ENCODE data around the gene UNK. TPM values are rescaled to one million over a fixed set of nuclear protein-coding genes. Genes with fewer than 3 reads are reported as not detected.

Gene UNK, protein sequence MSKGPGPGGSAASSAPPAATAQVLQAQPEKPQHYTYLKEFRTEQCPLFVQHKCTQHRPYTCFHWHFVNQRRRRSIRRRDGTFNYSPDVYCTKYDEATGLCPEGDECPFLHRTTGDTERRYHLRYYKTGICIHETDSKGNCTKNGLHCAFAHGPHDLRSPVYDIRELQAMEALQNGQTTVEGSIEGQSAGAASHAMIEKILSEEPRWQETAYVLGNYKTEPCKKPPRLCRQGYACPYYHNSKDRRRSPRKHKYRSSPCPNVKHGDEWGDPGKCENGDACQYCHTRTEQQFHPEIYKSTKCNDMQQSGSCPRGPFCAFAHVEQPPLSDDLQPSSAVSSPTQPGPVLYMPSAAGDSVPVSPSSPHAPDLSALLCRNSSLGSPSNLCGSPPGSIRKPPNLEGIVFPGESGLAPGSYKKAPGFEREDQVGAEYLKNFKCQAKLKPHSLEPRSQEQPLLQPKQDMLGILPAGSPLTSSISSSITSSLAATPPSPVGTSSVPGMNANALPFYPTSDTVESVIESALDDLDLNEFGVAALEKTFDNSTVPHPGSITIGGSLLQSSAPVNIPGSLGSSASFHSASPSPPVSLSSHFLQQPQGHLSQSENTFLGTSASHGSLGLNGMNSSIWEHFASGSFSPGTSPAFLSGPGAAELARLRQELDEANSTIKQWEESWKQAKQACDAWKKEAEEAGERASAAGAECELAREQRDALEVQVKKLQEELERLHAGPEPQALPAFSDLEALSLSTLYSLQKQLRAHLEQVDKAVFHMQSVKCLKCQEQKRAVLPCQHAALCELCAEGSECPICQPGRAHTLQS
- 10 to 100 TPM; 19.1 to 21.4 TPM for total RNA-seq

DNA sequence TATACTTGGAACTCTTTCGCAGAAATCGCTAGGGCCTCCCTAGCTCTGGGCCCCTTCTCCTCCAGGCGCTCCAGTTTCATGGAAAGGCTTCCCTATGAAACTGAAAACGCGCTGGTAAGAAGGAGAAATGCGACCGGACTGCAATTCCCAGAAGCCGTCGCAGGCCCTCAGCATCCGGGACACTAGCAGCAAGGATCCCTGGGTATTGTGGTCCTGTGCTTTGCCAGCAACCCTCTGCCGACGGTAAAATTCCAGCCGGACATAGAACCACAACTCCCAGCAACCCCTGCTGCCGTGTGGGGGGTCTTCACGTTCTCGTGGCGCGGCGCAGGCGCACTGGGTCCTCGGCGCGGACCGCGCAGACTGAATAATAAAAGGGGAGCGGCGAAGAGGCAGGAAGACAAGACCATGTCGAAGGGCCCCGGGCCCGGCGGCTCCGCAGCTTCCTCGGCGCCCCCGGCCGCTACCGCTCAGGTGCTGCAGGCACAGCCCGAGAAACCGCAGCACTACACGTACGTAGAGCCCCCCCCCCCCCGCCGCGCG, at the start of gene UNK:
TSS of gene UNK (plus strand) at position 334 of the 543 bp plus-strand sequence. CDS start at position 409, 75 bp downstream.
- CTCF ChIA-PET = interaction anchor here (1.3 to 2.7 kb wide), 3 partner anchors 20 to 42 kb away, joined by 3 to 17 read pairs (median 7); partner anchors contain the start of gene GALK1
- Mint-ChIP-seq H3K4me1 (ENCODE audit: low read depth) (peaks cover 51% of the 10 kb centered on the region), H3K27ac (peak within 1 kb of the TSS; percentile 100), H3K4me3 (peak within 1 kb of the TSS; percentile 90), H3K27me3 (ENCODE audit: low read depth) (peaks cover 2% of the 10 kb centered on the region), H3K36me3 (ENCODE audit: low read depth) (peaks cover 3% of the 10 kb centered on the region), H3K9me3 (no peaks in the 10 kb centered on the region)
- intact Hi-C loops (cut with micrococcal nuclease) = loop anchor here (1.0 to 10.0 kb wide), 13 partner anchors 8 to 730 kb away; partner anchors contain the start of genes ACOX1, GGA3, MRPS7 and RECQL5
- DNase-seq = peak; percentile 98

DNA sequence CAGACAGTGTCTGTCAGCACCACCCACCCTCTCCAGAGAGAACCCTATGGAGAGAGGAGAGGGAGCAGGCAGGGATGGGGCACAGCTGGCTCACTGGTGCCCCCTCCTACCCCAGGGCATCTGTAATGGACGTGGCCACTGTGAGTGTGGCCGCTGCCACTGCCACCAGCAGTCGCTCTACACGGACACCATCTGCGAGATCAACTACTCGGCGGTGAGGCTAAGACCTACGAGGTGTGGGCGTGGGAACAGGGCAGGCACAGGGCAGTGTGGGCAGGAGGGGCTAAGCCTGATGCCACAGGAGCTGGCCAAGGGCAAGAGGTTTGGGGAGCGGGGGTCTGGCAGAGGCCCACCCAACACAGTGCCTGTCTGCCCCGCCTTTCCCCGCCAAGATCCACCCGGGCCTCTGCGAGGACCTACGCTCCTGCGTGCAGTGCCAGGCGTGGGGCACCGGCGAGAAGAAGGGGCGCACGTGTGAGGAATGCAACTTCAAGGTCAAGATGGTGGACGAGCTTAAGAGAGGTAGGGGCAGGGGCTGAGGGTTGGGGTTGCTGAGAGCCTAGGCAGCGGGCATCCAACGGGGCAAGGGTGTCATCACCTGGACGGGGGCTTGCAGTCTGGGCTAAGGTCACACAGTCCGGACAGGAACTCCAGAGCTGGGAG, 48.3 kb upstream of the UNK start:
- Mint-ChIP-seq H3K27ac (no peak overlapping the region), H3K4me3 (no peak overlapping the region), H3K4me1 (ENCODE audit: low read depth) (peaks cover 3% of the 10 kb centered on the region), H3K9me3 (no peaks in the 10 kb centered on the region), H3K27me3 (ENCODE audit: low read depth) (no peaks in the 10 kb centered on the region), H3K36me3 (ENCODE audit: low read depth) (no peaks in the 10 kb centered on the region)
- intact Hi-C loops (cut with micrococcal nuclease) = no loop called here
- no peak for DNase-seq
- CTCF ChIA-PET = interaction anchor here (0.8 to 1.0 kb wide), 2 partner anchors 9 to 12 kb away, joined by 3 to 5 read pairs; no protein-coding TSS in a partner anchor

DNA sequence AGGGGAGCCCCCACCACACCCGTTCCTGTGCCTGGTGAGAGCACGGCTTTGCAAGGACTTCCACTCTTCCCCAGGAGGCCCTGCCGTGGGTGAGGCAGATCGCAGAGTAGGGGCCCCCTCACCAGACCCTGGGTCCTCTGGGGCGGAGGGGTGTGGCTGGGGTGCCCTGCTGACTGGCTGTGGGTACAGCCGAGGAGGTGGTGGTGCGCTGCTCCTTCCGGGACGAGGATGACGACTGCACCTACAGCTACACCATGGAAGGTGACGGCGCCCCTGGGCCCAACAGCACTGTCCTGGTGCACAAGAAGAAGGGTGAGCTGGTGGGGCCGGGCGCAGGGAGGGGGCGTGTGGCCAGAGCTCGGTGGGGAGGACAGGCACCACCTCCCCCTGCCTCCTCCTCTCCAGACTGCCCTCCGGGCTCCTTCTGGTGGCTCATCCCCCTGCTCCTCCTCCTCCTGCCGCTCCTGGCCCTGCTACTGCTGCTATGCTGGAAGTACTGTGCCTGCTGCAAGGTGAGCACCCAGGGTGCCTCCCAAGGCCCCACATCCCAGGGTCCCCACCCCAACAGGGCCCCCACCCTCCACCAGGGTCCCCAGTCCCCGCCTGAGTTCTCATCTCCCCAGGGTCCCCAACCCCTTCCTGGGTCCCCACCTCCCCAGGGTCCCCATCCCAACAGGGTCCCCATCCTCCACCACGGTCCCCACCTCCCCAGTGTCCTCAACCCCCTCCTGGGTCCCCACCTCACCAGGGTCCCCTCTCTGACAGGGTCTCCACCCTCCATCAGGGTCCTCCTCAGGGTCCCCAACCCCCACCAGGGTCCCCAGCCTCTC, 47.3 kb upstream of the UNK start:
- no peaks in the 10 kb centered on the region for H3K36me3 Mint-ChIP-seq (ENCODE audit: low read depth)
- DNase-seq = no peak
- no peaks in the 10 kb centered on the region for H3K27me3 Mint-ChIP-seq (ENCODE audit: low read depth)
- H3K4me3 Mint-ChIP-seq = no peak overlapping the region
- CTCF ChIA-PET = interaction anchor here (0.8 to 2.7 kb wide), 6 partner anchors 8 to 136 kb away, joined by 3 to 25 read pairs (median 6); partner anchors contain the start of gene SMIM5
- H3K9me3 Mint-ChIP-seq = no peaks in the 10 kb centered on the region
- no peak overlapping the region for H3K27ac Mint-ChIP-seq
- intact Hi-C loops (cut with micrococcal nuclease) = no loop called here
- peaks cover 3% of the 10 kb centered on the region for H3K4me1 Mint-ChIP-seq (ENCODE audit: low read depth)

DNA sequence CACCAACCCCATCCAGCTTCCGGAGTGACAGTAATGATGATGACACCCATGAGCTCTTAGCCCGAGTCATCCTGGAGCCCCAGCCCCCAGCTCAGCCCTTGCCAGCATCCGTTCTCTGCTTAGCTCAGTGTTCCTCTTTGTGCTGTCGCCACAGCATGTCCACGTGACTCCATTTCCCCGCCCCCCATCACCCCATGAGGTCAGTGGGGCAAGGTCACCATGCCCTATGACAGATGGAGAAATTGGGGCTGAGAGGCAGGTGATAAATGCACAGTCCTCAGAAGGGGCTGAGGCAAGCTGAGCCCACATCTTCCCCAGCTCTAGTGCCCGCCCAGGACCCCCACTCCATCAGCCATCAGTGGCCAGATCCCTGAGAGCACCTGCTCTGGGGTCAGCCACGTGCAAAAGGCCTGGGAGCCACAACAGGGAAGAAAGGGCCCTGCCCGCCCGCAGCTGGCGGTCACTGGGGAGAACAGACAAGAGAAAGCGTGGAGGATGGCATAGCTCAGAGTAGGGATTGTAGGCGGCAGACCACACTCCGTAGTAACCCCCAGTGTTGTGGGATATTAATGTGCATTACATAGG, 46.3 kb upstream of the UNK start:
- CTCF ChIA-PET = interaction anchor here (0.7 to 2.7 kb wide), 6 partner anchors 11 to 306 kb away, joined by 3 to 25 read pairs (median 5); partner anchors contain the start of gene SMIM5
- peak; percentile 65 for DNase-seq
- H3K27me3 Mint-ChIP-seq (ENCODE audit: low read depth) = no peaks in the 10 kb centered on the region

DNA sequence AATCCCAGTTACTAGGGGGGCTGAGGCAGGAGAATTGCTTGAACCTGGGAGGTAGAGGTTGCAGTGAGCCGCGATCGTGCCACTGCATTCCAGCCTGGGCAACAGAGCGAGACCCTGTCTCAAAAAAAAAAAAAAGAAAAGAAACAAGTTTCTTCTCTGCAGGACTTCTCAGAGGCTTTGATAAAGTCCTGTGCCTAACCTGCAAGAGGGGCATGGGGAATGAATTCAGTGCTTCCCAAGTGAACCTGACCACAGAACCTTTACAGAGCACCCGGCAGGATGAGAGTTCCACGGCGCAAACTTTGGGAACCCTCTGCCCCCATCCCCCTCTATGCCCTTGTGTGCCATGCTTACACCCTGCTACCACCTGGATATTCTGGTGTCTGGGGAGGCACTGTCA, 45.4 kb upstream of the UNK start:
- H3K36me3 Mint-ChIP-seq (ENCODE audit: low read depth) = no peaks in the 10 kb centered on the region
- H3K9me3 Mint-ChIP-seq = no peaks in the 10 kb centered on the region
- no peak overlapping the region for H3K4me3 Mint-ChIP-seq
- CTCF ChIA-PET = interaction anchor here (0.6 to 2.7 kb wide), 6 partner anchors 10 to 138 kb away, joined by 3 to 25 read pairs (median 6); partner anchors contain the start of gene SMIM5
- H3K27ac Mint-ChIP-seq = no peak overlapping the region
- no peak for DNase-seq
- intact Hi-C loops (cut with micrococcal nuclease) = no loop called here
- H3K4me1 Mint-ChIP-seq (ENCODE audit: low read depth) = peaks cover 3% of the 10 kb centered on the region
- no peaks in the 10 kb centered on the region for H3K27me3 Mint-ChIP-seq (ENCODE audit: low read depth)

More for the DNA sequence above, 46.3 kb upstream of the UNK start:
- H3K4me1 Mint-ChIP-seq (ENCODE audit: low read depth) = peaks cover 3% of the 10 kb centered on the region
- no peak overlapping the region for H3K4me3 Mint-ChIP-seq
- intact Hi-C loops (cut with micrococcal nuclease) = no loop called here
- no peaks in the 10 kb centered on the region for H3K36me3 Mint-ChIP-seq (ENCODE audit: low read depth)
- no peak overlapping the region for H3K27ac Mint-ChIP-seq
- no peaks in the 10 kb centered on the region for H3K9me3 Mint-ChIP-seq

DNA sequence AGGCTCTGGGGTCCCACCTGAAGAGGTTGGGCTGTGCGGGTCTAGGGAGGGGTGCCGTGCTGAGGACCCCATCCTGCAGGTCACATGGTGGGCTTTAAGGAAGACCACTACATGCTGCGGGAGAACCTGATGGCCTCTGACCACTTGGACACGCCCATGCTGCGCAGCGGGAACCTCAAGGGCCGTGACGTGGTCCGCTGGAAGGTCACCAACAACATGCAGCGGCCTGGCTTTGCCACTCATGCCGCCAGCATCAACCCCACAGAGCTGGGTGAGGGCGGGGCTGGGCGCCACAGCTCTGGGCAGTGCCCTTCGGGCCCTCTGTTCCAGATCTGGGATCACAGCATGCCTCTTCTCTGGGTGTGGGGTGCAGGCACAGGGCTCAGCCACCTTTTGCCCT, 44.8 kb upstream of the UNK start:
- DNase-seq = no peak
- CTCF ChIA-PET = interaction anchor here (1.5 to 2.7 kb wide), 2 partner anchors 9 to 14 kb away, joined by 6 to 25 read pairs; no protein-coding TSS in a partner anchor
- intact Hi-C loops (cut with micrococcal nuclease) = no loop called here
- H3K9me3 Mint-ChIP-seq = no peaks in the 10 kb centered on the region
- H3K4me1 Mint-ChIP-seq (ENCODE audit: low read depth) = peaks cover 3% of the 10 kb centered on the region
- H3K27ac Mint-ChIP-seq = no peak overlapping the region
- H3K36me3 Mint-ChIP-seq (ENCODE audit: low read depth) = no peaks in the 10 kb centered on the region
- no peak overlapping the region for H3K4me3 Mint-ChIP-seq
- no peaks in the 10 kb centered on the region for H3K27me3 Mint-ChIP-seq (ENCODE audit: low read depth)

DNA sequence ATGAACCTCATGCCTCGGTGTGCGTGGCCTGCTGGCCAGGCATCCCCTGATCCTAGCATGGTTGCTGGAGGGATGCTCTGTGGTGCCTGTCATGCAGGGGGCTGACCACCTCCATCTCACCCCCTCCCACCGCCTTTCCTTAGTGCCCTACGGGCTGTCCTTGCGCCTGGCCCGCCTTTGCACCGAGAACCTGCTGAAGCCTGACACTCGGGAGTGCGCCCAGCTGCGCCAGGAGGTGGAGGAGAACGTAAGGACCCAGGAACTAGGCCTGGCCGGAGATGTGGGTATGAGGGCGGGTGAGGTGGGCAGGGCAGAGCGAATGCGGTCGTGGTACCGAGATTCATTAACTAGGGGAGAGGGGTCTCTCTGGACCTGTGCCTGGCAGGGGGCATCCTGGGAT, 44.4 kb upstream of the UNK start:
- Mint-ChIP-seq H3K4me1 (ENCODE audit: low read depth) (peaks cover 3% of the 10 kb centered on the region), H3K36me3 (ENCODE audit: low read depth) (no peaks in the 10 kb centered on the region), H3K4me3 (no peak overlapping the region), H3K9me3 (no peaks in the 10 kb centered on the region), H3K27ac (no peak overlapping the region), H3K27me3 (ENCODE audit: low read depth) (no peaks in the 10 kb centered on the region)
- DNase-seq = no peak
- intact Hi-C loops (cut with micrococcal nuclease) = no loop called here
- CTCF ChIA-PET = interaction anchor here (0.8 to 2.7 kb wide), 3 partner anchors 9 to 107 kb away, joined by 3 to 25 read pairs (median 6); partner anchors contain the start of gene SMIM5

DNA sequence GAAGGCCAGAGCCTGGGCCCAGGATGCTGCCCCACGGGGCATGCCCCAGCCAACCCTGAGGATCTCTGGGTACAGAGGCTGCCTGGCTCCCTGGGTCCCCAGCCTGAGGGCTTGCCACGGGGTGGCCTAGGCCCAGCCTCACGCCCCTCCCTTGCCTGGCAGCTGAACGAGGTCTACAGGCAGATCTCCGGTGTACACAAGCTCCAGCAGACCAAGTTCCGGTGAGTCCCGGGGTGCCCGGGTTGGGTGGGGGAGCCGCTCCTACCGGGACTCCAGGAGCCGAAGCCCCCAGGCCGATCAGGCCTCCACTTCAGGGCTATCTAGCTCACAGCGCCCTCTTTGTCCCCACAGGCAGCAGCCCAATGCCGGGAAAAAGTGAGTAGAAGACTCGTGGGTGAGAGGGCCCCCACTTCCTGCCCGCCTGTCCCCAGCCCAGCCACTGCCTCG, 44.0 kb upstream of the UNK start:
- H3K27me3 Mint-ChIP-seq (ENCODE audit: low read depth) = no peaks in the 10 kb centered on the region
- H3K4me3 Mint-ChIP-seq = no peak overlapping the region
- no peak overlapping the region for H3K27ac Mint-ChIP-seq
- DNase-seq = no peak
- intact Hi-C loops (cut with micrococcal nuclease) = no loop called here
- no peaks in the 10 kb centered on the region for H3K9me3 Mint-ChIP-seq
- CTCF ChIA-PET = interaction anchor here (0.8 to 1.5 kb wide), 2 partner anchors 13 to 108 kb away, joined by 3 to 6 read pairs; partner anchors contain the start of gene SMIM5
- H3K4me1 Mint-ChIP-seq (ENCODE audit: low read depth) = peaks cover 3% of the 10 kb centered on the region
- H3K36me3 Mint-ChIP-seq (ENCODE audit: low read depth) = no peaks in the 10 kb centered on the region

DNA sequence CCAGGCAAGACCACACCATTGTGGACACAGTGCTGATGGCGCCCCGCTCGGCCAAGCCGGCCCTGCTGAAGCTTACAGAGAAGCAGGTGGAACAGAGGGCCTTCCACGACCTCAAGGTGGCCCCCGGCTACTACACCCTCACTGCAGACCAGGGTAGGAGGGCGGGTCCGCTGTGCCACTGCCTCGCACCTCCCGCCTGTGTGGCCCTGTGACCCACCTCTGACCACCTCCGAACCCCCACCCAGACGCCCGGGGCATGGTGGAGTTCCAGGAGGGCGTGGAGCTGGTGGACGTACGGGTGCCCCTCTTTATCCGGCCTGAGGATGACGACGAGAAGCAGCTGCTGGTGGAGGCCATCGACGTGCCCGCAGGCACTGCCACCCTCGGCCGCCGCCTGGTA, 42.3 kb upstream of the UNK start:
- CTCF ChIA-PET = interaction anchor here (1.1 to 1.2 kb wide), 2 partner anchors 69 to 108 kb away, joined by 3 to 4 read pairs; no protein-coding TSS in a partner anchor

DNA sequence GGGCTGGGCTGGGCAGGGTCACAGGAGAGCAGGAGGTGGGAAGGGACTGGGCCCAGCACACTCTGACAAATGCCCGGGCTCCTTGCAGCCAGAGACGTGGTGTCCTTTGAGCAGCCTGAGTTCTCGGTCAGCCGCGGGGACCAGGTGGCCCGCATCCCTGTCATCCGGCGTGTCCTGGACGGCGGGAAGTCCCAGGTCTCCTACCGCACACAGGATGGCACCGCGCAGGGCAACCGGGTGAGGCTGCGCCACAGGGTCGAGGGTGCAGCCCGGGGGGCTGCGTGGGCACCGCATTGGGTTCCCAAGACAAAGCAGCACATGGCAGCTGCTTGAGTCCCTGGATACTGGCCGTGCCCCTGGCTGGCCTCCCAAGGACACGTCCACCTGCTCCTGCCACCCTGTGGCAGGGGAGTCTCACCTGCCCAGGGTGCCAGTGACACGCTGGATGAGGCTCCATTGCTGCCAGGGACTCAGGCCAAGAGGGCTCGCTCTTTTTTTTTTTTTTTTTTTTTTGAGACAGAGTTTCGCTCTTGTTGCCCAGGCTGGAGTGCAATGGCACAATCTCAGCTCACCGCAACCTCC, 40.9 kb upstream of the UNK start:
- no peaks in the 10 kb centered on the region for H3K27me3 Mint-ChIP-seq (ENCODE audit: low read depth)
- no peak for DNase-seq
- peaks cover 3% of the 10 kb centered on the region for H3K4me1 Mint-ChIP-seq (ENCODE audit: low read depth)
- H3K27ac Mint-ChIP-seq = no peak overlapping the region
- CTCF ChIA-PET = interaction anchor here (0.6 to 8.0 kb wide), 2 partner anchors 16 to 111 kb away, joined by 3 to 166 read pairs; partner anchors contain the start of gene SMIM5
- no peak overlapping the region for H3K4me3 Mint-ChIP-seq
- intact Hi-C loops (cut with micrococcal nuclease) = no loop called here
- no peaks in the 10 kb centered on the region for H3K9me3 Mint-ChIP-seq
- H3K36me3 Mint-ChIP-seq (ENCODE audit: low read depth) = no peaks in the 10 kb centered on the region

More for the DNA sequence above, 42.3 kb upstream of the UNK start:
- intact Hi-C loops (cut with micrococcal nuclease) = no loop called here
- no peak overlapping the region for H3K27ac Mint-ChIP-seq
- H3K4me1 Mint-ChIP-seq (ENCODE audit: low read depth) = peaks cover 3% of the 10 kb centered on the region
- H3K9me3 Mint-ChIP-seq = no peaks in the 10 kb centered on the region
- no peaks in the 10 kb centered on the region for H3K36me3 Mint-ChIP-seq (ENCODE audit: low read depth)
- no peak for DNase-seq
- no peaks in the 10 kb centered on the region for H3K27me3 Mint-ChIP-seq (ENCODE audit: low read depth)
- no peak overlapping the region for H3K4me3 Mint-ChIP-seq
